ENCODE measurements around the gene HPS3.

The HPS3 gene

GRCh38 chr3:149120051-149120972 lies 9.1 kb upstream of the HPS3 start:
- peak; percentile 72 for DNase-seq (ENCODE audit: low spot score)
- in situ Hi-C loops (cut with MboI; ENCODE audit: low pct_unique_long_range_greater_than_20kb, low sequenced_read_pairs, unreplicated experiment) = no loop called here
- TF ChIP-seq CTCF (IDR thresholded peaks at IDR 0.05; ENCODE audit: extremely low read depth, insufficient read depth, missing control alignments) = peak; percentile 68

- in situ Hi-C loops (cut with MboI; ENCODE audit: low pct_unique_long_range_greater_than_20kb, low sequenced_read_pairs, unreplicated experiment) = no loop called here
- TF ChIP-seq CTCF (IDR thresholded peaks at IDR 0.05; ENCODE audit: extremely low read depth, insufficient read depth, missing control alignments) = no peak
- no peak for DNase-seq (ENCODE audit: low spot score)
These were observed 6.5 kb upstream of the HPS3 start for GRCh38 chr3:149122721-149123578.

GRCh38 chr3:149128821-149129220 lies 617 bp upstream of the HPS3 start:
- no peak for TF ChIP-seq CTCF (IDR thresholded peaks at IDR 0.05; ENCODE audit: extremely low read depth, insufficient read depth, missing control alignments)
- in situ Hi-C loops (cut with MboI; ENCODE audit: low pct_unique_long_range_greater_than_20kb, low sequenced_read_pairs, unreplicated experiment) = no loop called here
- no peak for DNase-seq (ENCODE audit: low spot score)

GRCh38 chr3:149131589-149131988 lies 2.2 kb downstream of the HPS3 start:
- DNase-seq (ENCODE audit: low spot score) = no peak
- TF ChIP-seq CTCF (IDR thresholded peaks at IDR 0.05; ENCODE audit: extremely low read depth, insufficient read depth, missing control alignments) = no peak
- in situ Hi-C loops (cut with MboI; ENCODE audit: low pct_unique_long_range_greater_than_20kb, low sequenced_read_pairs, unreplicated experiment) = loop anchor here (5.0 kb wide), 1 partner anchor 131 kb away; no protein-coding TSS in a partner anchor

GRCh38 chr3:149134575-149134974 lies 5.1 kb downstream of the HPS3 start:
- no peak for TF ChIP-seq CTCF (IDR thresholded peaks at IDR 0.05; ENCODE audit: extremely low read depth, insufficient read depth, missing control alignments)
- DNase-seq (ENCODE audit: low spot score) = no peak
- in situ Hi-C loops (cut with MboI; ENCODE audit: low pct_unique_long_range_greater_than_20kb, low sequenced_read_pairs, unreplicated experiment) = loop anchor here (5.0 kb wide), 1 partner anchor 128 kb away; no protein-coding TSS in a partner anchor

GRCh38 chr3:149142682-149143081 lies 13.2 kb downstream of the HPS3 start:
- in situ Hi-C loops (cut with MboI; ENCODE audit: low pct_unique_long_range_greater_than_20kb, low sequenced_read_pairs, unreplicated experiment) = no loop called here
- DNase-seq (ENCODE audit: low spot score) = no peak
- no peak for TF ChIP-seq CTCF (IDR thresholded peaks at IDR 0.05; ENCODE audit: extremely low read depth, insufficient read depth, missing control alignments)

Measured in GM13977 (cell line).